H1 (cell line): Measurements from ENCODE around the gene AGBL4. TPM values are rescaled to one million over a fixed set of nuclear protein-coding genes. Genes with fewer than 3 reads are reported as not detected.

ENCODE experiments used
- CTCF ChIA-PET: fragments of 300-600 bp; sonication (Branson Sonifier 250); formaldehyde crosslinking; loops from one replicate; lab custom pipeline; 2021; ENCODE audit not compliant: partially characterized antibody; lab: Charles Lee
- POLR2A ChIA-PET: fragments of 300-600 bp; sonication (Branson Sonifier 250); formaldehyde crosslinking; loops from one replicate; lab custom pipeline; 2021; ENCODE audit warnings: inconsistent platforms; ENCODE audit not compliant: partially characterized antibody; lab: Charles Lee
- DNase-seq, 2 experiments: peaks; one replicate each; pipeline versions ENCODE4 v3.0.0 to v3.0.0-alpha.2; 2010 to 2022; ENCODE audit warnings: low spot score in 2 of 2, low read depth in 1 of 2, mixed read lengths in 1 of 2
- FAIRE-seq: peaks from 2 replicates; lab custom pipeline; 2011; peaks lifted over from hg19 to GRCh38; lab: Jason Lieb, UNC
- H2AFZ ChIP-seq: 2 replicates; pipeline ENCODE4 v1.8.1; 2012; ENCODE audit warnings: low read length, inconsistent platforms
- H2AK5ac ChIP-seq: 2 replicates; pipeline ENCODE4 v1.6.1; 2013; ENCODE audit warnings: low read depth, low read length
- H2BK120ac ChIP-seq: replicated peaks from 2 replicates; pipeline ENCODE3; 2013; ENCODE audit warnings: low read depth, low read length, inconsistent platforms
- H2BK12ac ChIP-seq: 2 replicates; pipeline ENCODE4 v1.6.1; 2013; ENCODE audit warnings: low read depth, low read length
- H2BK15ac ChIP-seq: 2 replicates; pipeline ENCODE4 v1.6.1; 2013; ENCODE audit warnings: low read length
- H2BK20ac ChIP-seq: 2 replicates; pipeline ENCODE4 v1.6.1; 2013; ENCODE audit warnings: low read length
- H2BK5ac ChIP-seq: 2 replicates; pipeline ENCODE4 v1.6.1; 2013; ENCODE audit warnings: low read depth, low read length
- H3K14ac ChIP-seq: 2 replicates; pipeline ENCODE4 v1.6.1; 2013; ENCODE audit warnings: inconsistent platforms; ENCODE audit not compliant: insufficient read length
- H3K18ac ChIP-seq: 2 replicates; pipeline ENCODE4 v1.6.1; 2013; ENCODE audit warnings: low read length; ENCODE audit errors: extremely low read depth
- H3K23ac ChIP-seq: 2 replicates; pipeline ENCODE4 v1.6.1; 2013; ENCODE audit warnings: inconsistent platforms; ENCODE audit not compliant: insufficient read length
- H3K23me2 ChIP-seq: 2 replicates; pipeline ENCODE4 v1.6.1; 2013; ENCODE audit warnings: low read depth, low read length
- H3K27ac ChIP-seq: 2 replicates; pipeline ENCODE4 v1.6.1; 2011; ENCODE audit warnings: low read depth, low read length, inconsistent platforms
- H3K27me3 ChIP-seq, 4 experiments: replicated peaks in 1 of 4; 1 replicate in 1 of 4; 2 replicates in 3 of 4; pipeline versions ENCODE4 v1.6.1 to v1.8.1; 2011 to 2013; ENCODE audit warnings: low read length in 3 of 4, mild to moderate bottlenecking in 3 of 4, inconsistent platforms in 2 of 4, mixed read lengths in 2 of 4, moderate library complexity in 1 of 4; ENCODE audit not compliant: control insufficient read depth in 3 of 4, insufficient read depth in 3 of 4; ENCODE audit errors: extremely low read depth in 1 of 4
- H3K36me3 ChIP-seq, 4 experiments: 2 replicates each; pipeline versions ENCODE4 v1.6.1 to v1.8.1; 2011 to 2013; ENCODE audit warnings: mild to moderate bottlenecking in 4 of 4, low read length in 3 of 4, moderate library complexity in 2 of 4, control low read depth in 1 of 4, inconsistent platforms in 1 of 4; ENCODE audit not compliant: insufficient read depth in 4 of 4, control insufficient read depth in 2 of 4
- H3K4ac ChIP-seq: replicated peaks from 2 replicates; pipeline ENCODE3; 2013; ENCODE audit warnings: low read length, low read depth, mixed read lengths, inconsistent platforms; ENCODE audit not compliant: insufficient read length
- H3K4me1 ChIP-seq, 4 experiments: replicated peaks in 1 of 4; 1 replicate in 1 of 4; 2 replicates in 3 of 4; pipeline versions ENCODE4 v1.6.1 to v1.8.1; 2011 to 2013; ENCODE audit warnings: low read length in 3 of 4, inconsistent platforms in 2 of 4, mixed read lengths in 1 of 4; ENCODE audit not compliant: insufficient read depth in 4 of 4, control insufficient read depth in 3 of 4
- H3K4me2 ChIP-seq, 2 experiments: 2 replicates each; pipeline versions ENCODE4 v1.6.1 to v1.8.1; 2011 to 2013; ENCODE audit warnings: low read depth in 2 of 2, low read length in 2 of 2, control low read depth in 1 of 2, inconsistent platforms in 1 of 2, mild to moderate bottlenecking in 1 of 2; ENCODE audit not compliant: insufficient read depth in 1 of 2
- H3K4me3 ChIP-seq, 4 experiments: fragments of 200-600, 300-600 bp in 1 of 4; sonication (generic), shearing (Covaris generic), sonication (Bioruptor Twin) in 1 of 4; 2 replicates each; pipeline versions ENCODE4 v1.5.1 to v1.8.1; 2011 to 2016; ENCODE audit warnings: low read length in 4 of 4, low read depth in 3 of 4, control low read depth in 2 of 4, inconsistent platforms in 2 of 4, mild to moderate bottlenecking in 2 of 4, mixed read lengths in 1 of 4, moderate library complexity in 1 of 4; ENCODE audit not compliant: insufficient read depth in 2 of 4; ENCODE audit errors: extremely low read depth in 1 of 4
- H3K56ac ChIP-seq: replicated peaks from 2 replicates; pipeline ENCODE3; 2013; ENCODE audit warnings: low read depth, mild to moderate bottlenecking, mixed read lengths, low read length, inconsistent platforms; ENCODE audit not compliant: insufficient read length
- H3K79me1 ChIP-seq: 2 replicates; pipeline ENCODE4 v1.6.1; 2013; ENCODE audit warnings: low read depth, low read length, control low read depth
- H3K79me2 ChIP-seq, 2 experiments: 2 replicates each; pipeline versions ENCODE4 v1.6.1 to v1.8.1; 2012 to 2013; ENCODE audit warnings: low read length in 2 of 2, mild to moderate bottlenecking in 2 of 2, inconsistent platforms in 1 of 2; ENCODE audit not compliant: insufficient read depth in 2 of 2, control insufficient read depth in 1 of 2
- H3K9ac ChIP-seq, 4 experiments: replicated peaks in 1 of 4; 1 replicate in 1 of 4; 2 replicates in 3 of 4; pipeline versions ENCODE4 v1.6.1 to v1.8.1; 2011 to 2013; ENCODE audit warnings: low read depth in 3 of 4, low read length in 3 of 4, control low read depth in 2 of 4, mild to moderate bottlenecking in 2 of 4, moderate library complexity in 2 of 4, inconsistent platforms in 1 of 4; ENCODE audit errors: extremely low read depth in 1 of 4
- H3K9me3 ChIP-seq, 2 experiments: 2 replicates each; pipeline versions ENCODE4 v1.6.1 to v1.8.1; 2012 to 2013; ENCODE audit warnings: mild to moderate bottlenecking in 2 of 2, moderate library complexity in 2 of 2, control low read depth in 1 of 2, inconsistent platforms in 1 of 2, low read depth in 1 of 2, low read length in 1 of 2, mixed read lengths in 1 of 2; ENCODE audit not compliant: insufficient read depth in 2 of 2
- H4K20me1 ChIP-seq, 2 experiments: replicated peaks in 1 of 2; 2 replicates each; pipeline versions ENCODE3 to v1.8.1; 2011 to 2013; ENCODE audit warnings: inconsistent platforms in 2 of 2, low read length in 2 of 2, mild to moderate bottlenecking in 1 of 2; ENCODE audit not compliant: insufficient read depth in 2 of 2, control insufficient read depth in 1 of 2
- H4K5ac ChIP-seq: 2 replicates; pipeline ENCODE4 v1.6.1; 2013; ENCODE audit warnings: low read length, low read depth, mixed read lengths, inconsistent platforms; ENCODE audit not compliant: insufficient read length
- H4K8ac ChIP-seq: 2 replicates; pipeline ENCODE4 v1.8.0; 2013; ENCODE audit warnings: mild to moderate bottlenecking, moderate library complexity, low read length, inconsistent platforms; ENCODE audit not compliant: insufficient read depth; ENCODE audit errors: extremely low read depth
- H4K91ac ChIP-seq: replicated peaks from 2 replicates; pipeline ENCODE3; 2013; ENCODE audit warnings: low read length, mixed read lengths, inconsistent platforms; ENCODE audit not compliant: insufficient read length
- CBX5 ChIP-seq: fragments of 300-800, 300-1000 bp; sonication (generic); IDR thresholded peaks from 2 replicates; pipeline ENCODE4 v1.7.1; 2016; ENCODE audit warnings: antibody characterized with exemption, low read length, low read depth
- WGBS, 2 experiments: shearing (Covaris generic) in 1 of 2; methylation state at CpG; one replicate each; pipeline versions ENCODE4 v1.1.6 to v1.1.7; 2013 to 2015; ENCODE audit warnings: low lambda C conversion rate in 2 of 2, mixed read lengths in 2 of 2, inconsistent platforms in 1 of 2, low coverage in 1 of 2, missing lambda C conversion rate in 1 of 2; ENCODE audit not compliant: insufficient replicate concordance in 2 of 2, insufficient coverage in 1 of 2, insufficient read length in 1 of 2; ENCODE audit errors: extremely low coverage in 1 of 2, missing lambda C conversion rate in 1 of 2; 5-methylcytosine and 5-hydroxymethylcytosine counted together
- polyA plus RNA-seq, 7 experiments: library from polyadenylated mRNA; depleted of rRNA in 3 of 7; stranded (reverse) in 5 of 7; unstranded in 2 of 7; fragments of >200 nt in 5 of 7; fragments of 200-250 nt in 2 of 7; gene quantifications; 1 replicate in 5 of 7; 2 replicates in 1 of 7; 4 replicates in 1 of 7; pipeline versions ENCODE4 v1.2.1 to v1.2.3, GENCODE V29; 2011 to 2013; ENCODE audit warnings: missing spikeins in 2 of 7, mixed read lengths in 2 of 7
- total RNA-seq: library from RNA; stranded (reverse); fragmentation: NEBNext Ultra II Directional; extraction: Animal tissue kit (Norgen Biotek cat#: 25700); gene quantifications from 2 replicates; pipeline ENCODE4 v1.2.1, GENCODE V29; 2021

AGBL4 gene
- total and polyA plus RNA-seq, 2 of the 8 experiments (the other 6 are each of a cell fraction or from before 2014, with no cell fraction given) = 0.41 to 0.45 TPM

- no peak overlapping the region for H2BK5ac ChIP-seq
- H3K27me3 ChIP-seq = no peaks in the 10 kb centered on the region
- no peak overlapping the region for H2BK120ac ChIP-seq
- no peak overlapping the region for H2BK20ac ChIP-seq
- CTCF ChIA-PET = no interaction called here
- H2BK15ac ChIP-seq = no peak overlapping the region
- H3K27ac ChIP-seq = no peak overlapping the region
- no peak overlapping the region for H3K14ac ChIP-seq
- no peak overlapping the region for H4K5ac ChIP-seq
- no peaks in the 10 kb centered on the region for H3K4me1 ChIP-seq
- H4K20me1 ChIP-seq = no peaks in the 10 kb centered on the region
- 88% methylated on average over 3 of the region's 3 CpGs; no CpG with 5 or more reads in 1 of the 2 experiments for WGBS, 2 experiments
- no peaks in the 10 kb centered on the region for H3K23me2 ChIP-seq
- no peak overlapping the region for H3K56ac ChIP-seq
- H2BK12ac ChIP-seq = no peak overlapping the region
- no peak overlapping the region for H3K4ac ChIP-seq
- no peak overlapping the region for H2AFZ ChIP-seq
- POLR2A ChIA-PET = no interaction called here
- FAIRE-seq (no peak), DNase-seq (peak in 1 of 2 experiments; percentile 51)
- no peaks in the 10 kb centered on the region for H3K79me2 ChIP-seq
- no peak overlapping the region for H3K4me3 ChIP-seq
- H3K9ac ChIP-seq = no peak overlapping the region
- H3K18ac ChIP-seq = no peak overlapping the region
- H3K23ac ChIP-seq = no peak overlapping the region
- no peaks in the 10 kb centered on the region for H3K36me3 ChIP-seq
- H3K4me2 ChIP-seq = no peak overlapping the region
- H3K79me1 ChIP-seq = no peaks in the 10 kb centered on the region
- no peak overlapping the region for H2AK5ac ChIP-seq
- no peak overlapping the region for H4K91ac ChIP-seq
- H4K8ac ChIP-seq = no peak overlapping the region
- H3K9me3 ChIP-seq = peaks cover 65 to 67% of the 10 kb centered on the region in 2 experiments
- 0 out of 2 replicates have a peak, but pooled peaks have one; percentile 19 for TF ChIP-seq CBX5
Observed at GRCh38 chr1:49765034-49765433, 258.7 kb downstream of the AGBL4 start.
